GM18505 (cell line): ENCODE measurements around the gene PHKB.
A peak's percentile ranks its signal among the peaks of the same experiment; 100 is the strongest.

Source experiments
- ATAC-seq: cut with Tn5 transposase; IDR thresholded peaks from one replicate; pipeline ENCODE4 v1.9.1; 2021; ENCODE audit not compliant: unreplicated experiment
- POLR2A ChIP-seq: IDR thresholded peaks from 4 replicates; pipeline ENCODE4 v1.6.1; 2011; ENCODE audit warnings: borderline replicate concordance; ENCODE audit not compliant: insufficient read depth, insufficient read length; ENCODE audit errors: extremely low read depth

The PHKB gene

DNA sequence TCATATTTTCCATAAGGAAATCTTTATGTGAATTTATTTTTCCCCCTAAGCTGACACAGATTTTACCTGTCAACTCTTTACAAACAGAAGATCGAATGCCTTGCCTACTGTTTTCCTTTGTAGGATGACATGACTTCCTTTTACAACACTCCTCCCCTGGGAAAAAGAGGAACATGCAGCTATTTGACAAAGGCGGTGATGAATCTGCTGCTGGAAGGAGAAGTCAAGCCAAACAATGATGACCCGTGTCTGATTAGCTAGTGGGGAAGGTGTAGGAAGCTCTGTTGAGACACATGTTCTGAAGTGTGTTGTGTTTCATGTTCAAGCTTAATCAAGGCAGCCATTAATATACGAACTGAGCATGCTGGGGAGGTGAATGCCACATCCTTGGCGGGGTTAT is 238.0 kb downstream of the PHKB start:
- no peak for TF ChIP-seq POLR2A
- ATAC-seq: no peak

DNA sequence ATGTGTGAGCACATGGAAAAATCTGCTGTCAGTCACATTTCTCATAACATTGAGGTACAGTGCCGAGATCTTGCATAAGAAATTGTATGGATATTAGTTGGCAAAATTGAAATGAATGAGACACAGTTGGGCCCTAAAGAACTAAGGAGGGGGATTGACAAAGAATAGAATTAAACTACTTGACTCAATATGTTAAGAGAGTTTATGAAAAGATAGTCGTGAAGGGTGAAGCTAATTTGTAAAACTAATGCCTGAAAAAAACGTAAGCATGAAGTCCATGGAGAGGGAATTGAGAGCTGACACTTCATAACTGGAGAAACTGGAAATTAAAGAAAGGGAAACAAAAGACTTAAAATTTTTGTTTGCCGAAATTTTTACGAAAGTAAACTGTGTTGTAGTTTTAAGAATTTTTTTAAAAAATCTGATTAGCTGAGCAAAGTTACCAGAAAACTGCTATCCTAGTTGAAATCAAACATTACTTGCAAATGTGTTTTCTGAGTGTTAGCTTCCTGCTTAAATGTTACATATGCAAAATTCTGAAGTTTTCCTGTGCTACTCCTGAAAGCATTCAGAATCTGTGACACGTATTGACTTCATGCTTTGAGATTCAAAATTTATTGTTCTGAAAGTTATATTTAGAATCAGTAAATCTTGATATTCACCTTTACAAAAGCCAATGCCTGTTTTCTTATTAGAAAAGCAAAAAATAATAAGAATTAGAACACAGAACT is 239.9 kb downstream of the PHKB start:
- no peak for ATAC-seq
- TF ChIP-seq POLR2A: no peak

DNA sequence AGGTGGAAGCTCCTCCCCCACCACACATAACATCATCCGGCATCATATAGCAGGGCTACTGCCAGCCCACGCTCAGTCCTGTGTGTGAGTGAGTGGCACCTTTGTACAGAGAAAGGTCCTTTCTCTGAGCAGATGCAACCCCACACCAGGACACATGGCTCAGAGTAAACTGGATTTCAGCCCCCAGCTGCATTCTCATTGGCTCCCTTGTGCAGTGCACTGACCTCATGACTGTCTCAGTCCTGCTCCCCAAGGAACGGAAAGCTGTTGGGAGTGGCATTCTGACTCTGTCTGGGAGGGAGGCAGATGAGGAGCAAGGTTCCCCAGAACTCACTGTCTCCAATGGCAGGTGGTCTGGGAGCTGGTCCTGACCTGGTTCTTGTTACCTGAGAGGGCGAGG is 244.1 kb downstream of the PHKB start:
- no peak for TF ChIP-seq POLR2A
- no peak for ATAC-seq

DNA sequence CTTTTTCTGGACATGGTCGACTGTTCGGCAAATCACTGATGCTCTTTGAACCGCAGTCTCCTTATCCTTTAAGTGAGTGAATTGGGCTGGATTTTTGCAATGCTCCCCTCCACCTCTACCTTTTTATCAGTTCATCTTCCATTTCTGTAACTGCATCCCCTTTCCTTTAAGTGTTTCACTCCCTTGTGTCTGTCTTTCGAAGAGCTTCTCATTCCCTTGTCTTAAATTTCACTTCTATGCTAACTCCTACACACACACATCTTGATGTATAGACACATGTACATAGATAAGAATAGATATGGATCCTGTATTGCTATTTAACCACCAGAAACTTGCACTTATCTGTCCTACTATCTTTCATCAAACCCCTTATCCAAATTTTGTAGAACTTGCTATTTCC is 250.7 kb downstream of the PHKB start:
- ATAC-seq: no peak
- no peak for TF ChIP-seq POLR2A

DNA sequence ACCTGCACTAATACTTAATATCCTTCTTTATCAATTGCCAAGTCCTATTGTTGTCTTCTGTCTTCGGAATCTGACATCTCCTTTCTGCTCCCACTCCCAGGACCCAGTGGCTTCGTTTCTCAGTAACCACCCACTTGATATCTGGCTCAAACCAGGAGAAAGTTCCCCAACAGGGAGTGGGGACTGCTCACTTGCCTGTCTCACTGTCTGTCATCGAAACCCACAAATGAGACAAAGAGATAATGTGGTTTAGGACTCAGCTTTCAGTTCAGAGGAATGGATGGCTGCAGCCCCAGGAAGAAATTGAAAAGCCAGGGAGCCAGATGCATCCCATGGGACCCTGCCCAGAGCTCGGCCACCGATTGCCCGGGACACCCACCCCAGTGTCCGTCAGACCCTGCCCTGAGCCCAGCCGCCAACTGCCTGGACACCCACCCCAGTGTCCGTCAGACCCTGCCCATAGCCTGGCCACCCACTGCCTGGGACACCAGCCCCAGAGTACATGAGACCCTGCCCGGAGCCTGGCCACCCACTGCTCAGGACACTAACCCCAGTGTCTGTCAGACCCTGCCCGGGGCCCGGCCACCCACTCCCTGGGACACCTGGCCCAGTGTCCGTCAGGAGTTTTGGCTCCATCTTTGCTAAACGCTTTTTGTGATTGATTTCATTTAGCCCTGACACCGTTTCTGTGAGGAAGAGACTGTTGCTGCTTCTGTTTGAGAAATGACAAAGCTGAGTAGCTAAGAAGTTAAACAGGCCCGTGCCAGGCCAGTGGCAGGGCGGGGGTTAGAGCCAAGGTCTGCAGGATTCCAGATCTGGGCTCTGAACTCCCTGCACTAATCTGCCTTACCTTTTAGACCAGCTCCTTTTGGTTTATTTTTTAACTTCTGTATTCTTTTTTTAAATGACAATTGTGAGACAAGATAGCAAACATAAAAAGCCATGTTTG is 251.4 kb downstream of the PHKB start:
- TF ChIP-seq POLR2A: no peak

DNA sequence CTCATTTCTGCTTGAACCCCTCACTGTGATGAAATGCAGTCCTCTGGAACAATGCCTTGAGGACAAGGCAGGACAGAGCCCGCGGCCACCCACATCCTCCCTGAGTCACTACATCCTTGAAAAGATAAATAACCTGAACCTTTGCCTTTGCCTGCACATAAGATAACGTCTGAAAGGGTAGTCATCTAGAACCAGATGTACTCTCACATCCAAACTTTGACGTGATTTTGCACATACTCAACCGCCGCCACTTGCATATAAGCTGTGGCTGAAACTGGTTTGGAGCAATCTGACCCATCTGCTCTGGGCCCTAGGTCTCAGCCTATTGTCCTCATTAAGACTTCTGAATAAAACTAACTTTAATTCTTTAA is 252.1 kb downstream of the PHKB start:
- TF ChIP-seq POLR2A: no peak
- ATAC-seq: peak; percentile 61

More for the DNA sequence above, 251.4 kb downstream of the PHKB start:
- no peak for ATAC-seq

DNA sequence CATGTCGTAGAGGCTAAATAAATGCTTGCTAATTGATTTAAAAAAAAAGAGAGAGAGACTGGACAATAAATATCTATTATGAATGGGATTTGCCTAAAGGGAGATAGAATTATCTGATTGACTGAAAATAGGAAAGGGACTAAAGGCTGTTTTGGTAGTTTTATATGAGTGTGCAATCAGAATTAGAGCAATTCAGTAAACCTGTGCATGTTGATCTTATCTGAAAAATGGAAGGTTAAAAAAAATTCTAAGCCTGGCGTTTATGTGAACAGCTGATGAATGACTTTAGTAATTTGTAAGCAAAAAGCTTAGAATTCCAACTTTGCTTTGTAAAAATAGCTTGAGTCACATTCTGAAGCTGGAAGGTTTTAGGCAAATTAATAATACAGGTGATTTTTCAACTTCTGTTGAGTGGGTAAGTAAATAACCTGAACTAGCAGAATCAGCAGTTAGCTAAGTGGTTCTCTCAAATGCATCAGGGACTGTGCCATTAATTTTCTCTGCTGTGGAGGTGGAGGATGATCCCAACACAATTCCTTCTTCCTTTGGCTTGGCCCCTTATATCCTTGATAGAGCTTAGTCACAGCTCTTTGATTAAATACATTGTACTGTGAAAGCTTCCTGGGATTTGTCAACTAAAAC is 254.4 kb downstream of the PHKB start:
- ATAC-seq: no peak
- no peak for TF ChIP-seq POLR2A

DNA sequence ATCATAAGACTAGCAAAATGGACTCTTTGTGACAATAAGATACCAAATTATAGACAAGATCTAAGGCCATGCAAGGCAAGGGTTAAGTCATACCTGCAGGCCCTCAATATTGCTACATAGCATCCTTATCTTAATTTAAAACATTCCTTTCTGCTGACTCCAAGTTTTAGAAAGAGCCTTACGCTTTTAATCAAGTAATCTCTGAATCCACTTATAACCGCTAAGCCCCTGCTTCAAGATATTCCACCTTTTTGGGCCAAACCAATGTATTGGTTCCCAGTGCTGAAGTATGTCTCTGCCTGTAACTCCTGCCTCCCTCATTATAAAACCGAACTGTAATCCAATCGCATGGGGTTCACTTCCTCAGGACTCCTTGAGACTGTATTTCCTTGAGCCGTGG is 255.4 kb downstream of the PHKB start:
- no peak for TF ChIP-seq POLR2A
- ATAC-seq: no peak

DNA sequence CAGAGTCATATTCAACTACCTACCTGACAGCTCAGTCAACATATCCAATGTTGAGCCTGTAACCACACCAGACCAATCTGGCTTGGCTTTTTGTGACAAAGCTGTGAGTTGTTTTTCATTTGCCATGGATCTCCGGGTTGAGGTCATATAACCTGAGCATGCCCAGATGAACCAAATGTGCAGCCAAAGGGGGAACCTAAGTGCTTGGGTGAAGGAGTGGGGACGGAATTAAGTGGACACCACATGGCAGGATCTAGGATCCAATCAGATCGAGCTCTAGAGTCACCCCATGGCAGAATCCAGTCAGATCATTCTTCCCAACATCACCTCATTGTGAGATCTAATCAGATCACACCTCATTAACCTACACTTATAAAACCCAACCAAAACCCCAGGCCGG is 258.6 kb downstream of the PHKB start:
- TF ChIP-seq POLR2A: no peak
- ATAC-seq: no peak

DNA sequence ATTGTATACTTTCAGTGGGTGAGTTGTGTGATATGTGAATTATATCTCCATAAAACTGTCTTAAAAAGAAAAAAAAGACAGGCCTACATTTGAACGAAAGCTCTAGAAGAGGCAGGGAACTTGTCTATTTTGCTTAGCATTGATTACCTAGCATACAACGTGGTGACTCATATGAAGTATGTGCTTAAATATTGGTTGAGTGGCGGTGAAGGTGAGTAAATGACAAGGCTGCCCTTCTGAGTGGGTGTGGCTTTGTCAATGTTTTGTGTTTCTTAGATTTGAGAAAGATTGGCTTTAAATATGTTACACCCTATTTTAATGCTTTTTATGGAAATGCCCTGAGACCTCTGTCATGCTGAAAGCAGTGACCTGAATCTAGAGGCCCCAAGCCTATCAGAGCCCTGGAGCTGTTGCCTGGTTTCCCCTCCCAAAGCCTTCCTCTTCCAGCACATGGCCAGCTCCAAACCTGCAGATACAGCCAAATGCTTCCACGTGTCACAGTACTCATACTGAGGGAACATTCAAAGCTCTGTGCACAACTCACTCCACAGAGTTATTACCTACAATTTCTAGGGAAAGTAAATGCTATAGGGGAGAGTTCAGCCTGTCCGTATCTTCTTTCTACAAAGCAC is 260.0 kb downstream of the PHKB start:
- no peak for ATAC-seq
- TF ChIP-seq POLR2A: no peak

DNA sequence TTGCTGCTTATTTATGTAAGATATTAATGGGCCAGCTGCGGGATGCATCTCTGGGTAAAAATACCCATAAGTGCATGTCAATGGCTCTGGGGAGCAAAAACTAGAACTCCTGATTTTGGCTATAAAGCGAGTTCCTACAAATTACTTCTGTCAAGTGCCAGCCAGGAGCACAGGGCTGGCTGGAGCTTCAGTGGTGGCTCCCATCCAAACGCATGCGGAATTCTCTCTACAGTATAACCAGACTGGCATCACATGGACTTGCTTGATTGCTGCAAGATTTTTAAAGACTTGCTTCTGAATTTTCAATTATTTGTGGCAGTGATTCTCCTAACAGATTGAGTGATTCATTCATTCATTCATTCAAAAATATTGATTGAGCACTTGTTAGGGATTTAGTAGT is 260.9 kb downstream of the PHKB start:
- no peak for ATAC-seq
- TF ChIP-seq POLR2A: no peak

DNA sequence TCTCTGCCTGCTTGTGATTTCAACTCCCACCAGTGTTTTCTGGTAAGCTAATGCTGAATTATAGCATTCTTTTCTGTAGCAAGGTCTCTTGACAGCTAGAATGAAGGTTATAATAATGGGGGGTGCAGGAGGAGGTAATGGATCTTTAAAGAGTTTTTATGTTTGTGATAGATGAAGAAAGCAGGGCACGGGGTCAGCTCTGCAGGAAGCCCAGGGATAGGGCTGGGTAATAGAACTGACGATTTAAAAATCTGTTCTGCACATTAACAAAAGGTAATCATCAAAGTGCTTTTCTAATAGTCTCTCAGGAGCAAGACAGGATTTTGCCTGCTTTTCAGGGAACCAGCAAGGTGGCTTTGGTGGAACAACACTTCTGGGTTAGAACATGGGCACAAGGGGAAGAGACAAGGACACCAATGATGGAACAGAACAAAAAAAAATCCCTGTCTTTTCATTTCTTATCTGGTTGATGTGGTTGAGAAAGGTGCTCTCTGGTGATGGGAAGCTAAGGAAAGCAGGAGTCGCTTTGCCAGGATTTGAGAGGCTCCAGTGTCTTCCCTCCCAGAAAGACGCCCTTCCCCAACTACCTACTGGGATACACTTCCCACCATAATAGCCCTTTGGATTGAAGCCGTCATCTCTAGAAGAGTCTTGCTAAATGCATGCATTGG is 263.1 kb downstream of the PHKB start:
- TF ChIP-seq POLR2A: no peak
- ATAC-seq: no peak
